IMR-90 (cell line): ENCODE measurements around the gene TMBIM6. TPM values are rescaled to one million over a fixed set of nuclear protein-coding genes. Genes with fewer than 3 reads are reported as not detected.

ENCODE experiments used
- ATAC-seq: fragments of 200-7000 bp; cut with Tn5 transposase; 2 replicates; pipeline ENCODE4 v1.9.1; 2020; ENCODE audit warnings: low read depth, mild to moderate bottlenecking, moderate library complexity
- BruUV-seq: library from RNA; stranded (reverse); fragments of 400-500 nt; replicated peaks from 2 replicates; lab custom pipeline; 2021; lab: Mats Ljungman, UMichigan
- CTCF ChIA-PET: fragments of 300-600 bp; formaldehyde crosslinking; extraction: SDS; loops from one replicate; lab custom pipeline; 2021; ENCODE audit warnings: antibody characterized with exemption; lab: Yijun Ruan, JAX
- POLR2A ChIA-PET: fragments of 300-600 bp; sonication (Branson Sonifier 250); formaldehyde crosslinking; loops from one replicate; lab custom pipeline; 2022; ENCODE audit warnings: antibody characterized with exemption; ENCODE audit not compliant: unreplicated experiment; lab: Charles Lee
- DNase-seq: peaks from one replicate; pipeline ENCODE4 v3.0.0; 2013
- H2AFZ ChIP-seq: replicated peaks from 2 replicates; pipeline ENCODE3; 2013; ENCODE audit warnings: low read length, mild to moderate bottlenecking; ENCODE audit not compliant: poor library complexity
- H2AK5ac ChIP-seq: 2 replicates; pipeline ENCODE4 v1.6.1; 2013; ENCODE audit warnings: low read depth, low read length, inconsistent platforms
- H2AK9ac ChIP-seq: replicated peaks from 2 replicates; pipeline ENCODE3; 2013; ENCODE audit warnings: mild to moderate bottlenecking, low read depth, low read length, moderate library complexity; ENCODE audit not compliant: poor library complexity
- H2BK120ac ChIP-seq: 2 replicates; pipeline ENCODE4 v1.6.1; 2013; ENCODE audit warnings: low read depth, low read length, inconsistent platforms
- H2BK15ac ChIP-seq: 3 replicates; pipeline ENCODE4 v1.6.1; 2013; ENCODE audit warnings: low read depth, low read length, inconsistent platforms
- H2BK20ac ChIP-seq: 2 replicates; pipeline ENCODE4 v1.6.1; 2013; ENCODE audit warnings: low read depth, mild to moderate bottlenecking, inconsistent platforms, low read length, moderate library complexity
- H2BK5ac ChIP-seq: 2 replicates; pipeline ENCODE4 v1.6.1; 2013; ENCODE audit warnings: mild to moderate bottlenecking, low read depth, low read length, inconsistent platforms; ENCODE audit not compliant: poor library complexity, severe bottlenecking
- H3K14ac ChIP-seq: replicated peaks from 2 replicates; pipeline ENCODE4 v1.6.1; 2013; ENCODE audit warnings: low read depth, low read length, inconsistent platforms
- H3K18ac ChIP-seq: 2 replicates; pipeline ENCODE4 v1.6.1; 2013; ENCODE audit warnings: low read depth, low read length, control low read depth
- H3K23ac ChIP-seq: 2 replicates; pipeline ENCODE4 v1.6.1; 2013; ENCODE audit warnings: low read depth, low read length, inconsistent platforms
- H3K27ac ChIP-seq: 2 replicates; pipeline ENCODE4 v1.5.1; 2013; ENCODE audit warnings: mild to moderate bottlenecking, control low read depth, low read length; ENCODE audit not compliant: insufficient read depth
- H3K27me3 ChIP-seq: 2 replicates; pipeline ENCODE4 v1.6.1; 2013; ENCODE audit warnings: low read length; ENCODE audit not compliant: control insufficient read depth, insufficient read depth
- H3K36me3 ChIP-seq: 2 replicates; pipeline ENCODE4 v1.6.1; 2013; ENCODE audit warnings: low read length, mixed read lengths; ENCODE audit not compliant: control insufficient read depth, insufficient read depth
- H3K4ac ChIP-seq: 2 replicates; pipeline ENCODE4 v1.6.1; 2013; ENCODE audit warnings: low read depth, low read length, inconsistent platforms
- H3K4me1 ChIP-seq: 2 replicates; pipeline ENCODE4 v1.6.1; 2013; ENCODE audit warnings: low read length, mixed read lengths; ENCODE audit not compliant: control insufficient read depth, insufficient read depth
- H3K4me2 ChIP-seq: 2 replicates; pipeline ENCODE4 v1.6.1; 2013; ENCODE audit warnings: low read depth, mild to moderate bottlenecking, control low read depth, low read length, moderate library complexity
- H3K4me3 ChIP-seq: 2 replicates; pipeline ENCODE4 v1.5.1; 2013; ENCODE audit warnings: low read depth, mild to moderate bottlenecking, control low read depth, low read length, moderate library complexity; ENCODE audit not compliant: insufficient read depth
- H3K56ac ChIP-seq: 2 replicates; pipeline ENCODE4 v1.6.1; 2013; ENCODE audit warnings: low read length, inconsistent platforms; ENCODE audit not compliant: insufficient read depth; ENCODE audit errors: extremely low read depth
- H3K79me1 ChIP-seq, 2 experiments: 2 replicates each; pipeline ENCODE4 v1.6.1; 2013; ENCODE audit warnings: low read length in 2 of 2, inconsistent platforms in 1 of 2, low read depth in 1 of 2
- H3K9ac ChIP-seq: 2 replicates; pipeline ENCODE4 v1.6.1; 2013; ENCODE audit warnings: low read depth, low read length, control low read depth
- H3K9me1 ChIP-seq: 2 replicates; pipeline ENCODE4 v1.6.1; 2013; ENCODE audit warnings: low read length, inconsistent platforms; ENCODE audit not compliant: insufficient read depth
- H3K9me3 ChIP-seq: 2 replicates; pipeline ENCODE4 v1.6.1; 2013; ENCODE audit warnings: low read length; ENCODE audit not compliant: control insufficient read depth, insufficient read depth
- H4K20me1 ChIP-seq: 2 replicates; pipeline ENCODE4 v1.6.1; 2013; ENCODE audit warnings: low read length, inconsistent platforms; ENCODE audit not compliant: insufficient read depth
- H4K5ac ChIP-seq: 2 replicates; pipeline ENCODE4 v1.6.1; 2013; ENCODE audit warnings: mild to moderate bottlenecking, low read depth, low read length, control low read depth
- H4K8ac ChIP-seq, 2 experiments: 2 replicates each; pipeline ENCODE4 v1.6.1; 2013; ENCODE audit warnings: low read depth in 2 of 2, low read length in 2 of 2, control low read depth in 1 of 2, inconsistent platforms in 1 of 2
- H4K91ac ChIP-seq: 2 replicates; pipeline ENCODE4 v1.6.1; 2013; ENCODE audit warnings: low read depth, low read length, inconsistent platforms; ENCODE audit not compliant: insufficient read depth
- BHLHE40 ChIP-seq: fragments of 150-350 bp; IDR thresholded peaks from 2 replicates; pipeline ENCODE4 v1.6.1; 2016; ENCODE audit warnings: mild to moderate bottlenecking, low read depth, low read length
- CEBPB ChIP-seq: IDR thresholded peaks from 2 replicates; pipeline ENCODE4 v1.6.1; 2012; ENCODE audit warnings: low read depth, low read length, improper control_type of control experiment
- MXI1 ChIP-seq: IDR thresholded peaks from 2 replicates; pipeline ENCODE4 v1.6.1; 2012; ENCODE audit warnings: low read depth, mild to moderate bottlenecking, low read length, moderate library complexity, borderline replicate concordance
- RCOR1 ChIP-seq: IDR thresholded peaks from 2 replicates; pipeline ENCODE4 v1.6.1; 2012; ENCODE audit warnings: mild to moderate bottlenecking, low read length, improper control_type of control experiment; ENCODE audit not compliant: insufficient replicate concordance
- WGBS, 2 experiments: methylation state at CpG; one replicate each; pipeline versions ENCODE4 v1.1.5 to v1.1.7; 2013; ENCODE audit warnings: missing lambda C conversion rate in 2 of 2; ENCODE audit not compliant: insufficient read length in 1 of 2; ENCODE audit errors: extremely low coverage in 2 of 2; 5-methylcytosine and 5-hydroxymethylcytosine counted together
- dilution Hi-C: fragments of 300-500 bp; cut with HindIII; formaldehyde crosslinking; loops from one replicate; pipeline ENCODE4 v1.14.3; 2018; ENCODE audit warnings: low sequenced_read_pairs; ENCODE audit not compliant: unreplicated experiment
- in situ Hi-C: fragments of 300-500 bp; cut with MboI; formaldehyde crosslinking; loops from 3 replicates; pipeline ENCODE4 v1.14.3; 2019; ENCODE audit warnings: low sequenced_read_pairs, inconsistent platforms, mixed read lengths
- intact Hi-C: fragments of 100-400 bp; cut with micrococcal nuclease; formaldehyde crosslinking; loops from 2 replicates; pipeline ENCODE4 v1.10.0; 2022
- polyA plus RNA-seq, 3 experiments: library from polyadenylated mRNA; depleted of rRNA; stranded (reverse); fragments of >200 nt; gene quantifications; 2 replicates each; pipeline ENCODE4 v1.2.3, GENCODE V29; 2012; ENCODE audit warnings: low replicate concordance in 1 of 3
- total RNA-seq: library from RNA; depleted of rRNA; stranded (reverse); fragments of >200 nt; gene quantifications from 2 replicates; pipeline ENCODE4 v1.2.3, GENCODE V29; 2012

TMBIM6 gene
- total and polyA plus RNA-seq, 2 of the 4 experiments (the other 2 are of a cell fraction) = 255 to 285 TPM

DNA sequence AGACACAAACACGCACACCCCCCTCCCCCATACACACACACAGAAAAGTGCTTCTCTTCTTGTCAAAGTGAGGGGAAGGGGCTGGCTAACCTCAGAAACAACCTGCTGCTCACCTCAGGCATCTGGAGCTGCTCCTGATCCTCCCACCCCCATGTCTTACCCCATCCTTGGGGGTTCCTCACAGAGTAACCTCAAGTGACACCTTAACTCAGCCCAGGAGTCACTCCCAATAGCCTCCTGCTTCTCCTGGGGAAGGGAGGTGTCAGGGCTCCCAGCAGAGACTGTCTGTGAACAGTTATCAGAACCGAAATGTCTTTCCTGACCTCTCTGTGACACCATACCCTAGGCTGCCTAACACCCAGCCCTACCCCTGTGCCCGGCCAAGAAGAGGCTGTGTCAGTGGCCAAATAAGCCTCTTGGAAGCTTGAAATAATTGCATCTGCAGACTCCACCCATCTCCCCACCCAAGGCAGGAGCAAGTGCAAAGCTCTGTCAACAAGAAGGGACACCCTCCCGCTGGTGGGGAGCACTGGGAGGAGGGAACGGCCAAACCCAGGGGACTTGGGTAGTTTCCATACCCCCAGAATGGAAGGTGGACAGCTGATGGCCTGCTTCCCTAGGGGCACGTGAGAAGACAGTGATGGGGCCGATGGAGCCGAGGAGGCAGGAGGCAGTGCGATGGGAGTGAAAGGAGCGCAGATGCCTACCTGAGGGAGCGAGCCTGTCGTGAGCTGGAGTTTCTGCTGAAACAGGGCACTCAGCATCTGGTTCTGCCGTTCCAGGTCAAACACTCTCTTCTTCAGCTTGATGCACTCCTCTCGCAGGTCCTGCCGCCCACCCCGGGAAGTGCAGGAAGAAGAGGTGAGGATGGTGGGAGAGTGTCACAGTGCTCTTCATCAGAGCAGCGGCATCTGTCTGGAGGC is 60.0 kb downstream of the TMBIM6 start:
- DNase-seq (no peak), ATAC-seq (no peak)
- Histone ChIP-seq H3K56ac (no peak overlapping the region), H3K36me3 (peaks cover 83% of the 10 kb centered on the region), H3K9me1 (no peaks in the 10 kb centered on the region; the same call in 1 of the 2 replicates), H3K18ac (no peak overlapping the region), H3K79me1 (peaks cover 8 to 20% of the 10 kb centered on the region in 2 experiments), H2AFZ (peak overlapping the region; percentile 44), H3K23ac (no peak overlapping the region), H3K9me3 (no peaks in the 10 kb centered on the region), H4K20me1 (peaks cover 28% of the 10 kb centered on the region), H3K27me3 (no peaks in the 10 kb centered on the region), H2AK9ac (peak overlapping the region; percentile 9), H2BK5ac (no peak overlapping the region), H2BK15ac (no peak overlapping the region), H2BK120ac (no peak overlapping the region), H3K4me1 (no peaks in the 10 kb centered on the region), H3K27ac (no peak overlapping the region), H3K4me3 (no peak overlapping the region), H4K5ac (no peak overlapping the region), H2BK20ac (no peak overlapping the region), H3K9ac (no peak overlapping the region), H4K8ac (no peak overlapping the region), H3K4me2 (no peak overlapping the region), H3K4ac (no peak overlapping the region), H2AK5ac (no peak overlapping the region), H3K14ac (no peak overlapping the region), H4K91ac (no peak overlapping the region)
- intact Hi-C loops = no loop called here
- CTCF ChIA-PET = no interaction called here
- TF ChIP-seq CEBPB (no peak), RCOR1 (no peak), MXI1 (no peak), BHLHE40 (no peak)
- in situ Hi-C loops = no loop called here
- BruUV-seq = no TSS peak
- dilution Hi-C loops = no loop called here
- POLR2A ChIA-PET = interaction anchor here (0.7 kb wide), 1 partner anchor 20 kb away, joined by 4 read pairs; no protein-coding TSS in a partner anchor
- 93% methylated on average over 3 of the region's 17 CpGs; no CpG with 5 or more reads in 1 of the 2 experiments for WGBS, 2 experiments
